ENCODE results near the gene CARD9. TPM values are rescaled to one million over a fixed set of nuclear protein-coding genes. Genes with fewer than 3 reads are reported as not detected.

CARD9 gene
- total RNA-seq, 1 experiment from 2014 or later, result 5.6 TPM

GRCh38 chr9:136416914-136417313 is 43.4 kb upstream of the CARD9 start:
- H4K91ac ChIP-seq (ENCODE audit: insufficient read length, low read depth, low read length), result no peak overlapping the region
- H2BK15ac ChIP-seq (ENCODE audit: low read depth, low read length), result no peak overlapping the region
- DNase-seq, result no peak
- H3K23ac ChIP-seq (ENCODE audit: insufficient read length, low read depth, low read length), result no peak overlapping the region
- no peaks in the 10 kb centered on the region for H3K23me2 ChIP-seq (ENCODE audit: insufficient read length, low read depth, low read length, poor library complexity, severe bottlenecking)
- H2AK5ac ChIP-seq (ENCODE audit: insufficient read length, low read length), result no peak overlapping the region
- H3K9ac ChIP-seq (ENCODE audit: extremely low read depth, insufficient read length, low read length), result no peak overlapping the region
- Mint-ChIP-seq H3K27me3 (ENCODE audit: low read depth) (no peaks in the 10 kb centered on the region), H3K36me3 (ENCODE audit: insufficient read depth in 1 of 3, low read depth in 3 of 3) (peaks cover 39 to 87% (median 75%) of the 10 kb centered on the region in 3 experiments), H3K9me3 (no peaks in the 10 kb centered on the region), H3K27ac (no peak overlapping the region), H3K4me1 (peaks cover under 1 to 1% of the 10 kb centered on the region in 2 experiments; a peak in 2 of 4 replicates), H3K4me3 (no peak overlapping the region)
- no peak overlapping the region for H2BK120ac ChIP-seq (ENCODE audit: low read depth, low read length, poor library complexity, severe bottlenecking)
- no peaks in the 10 kb centered on the region for H3K9me3 ChIP-seq (ENCODE audit: control insufficient read depth, low read depth, low read length)
- H3T11ph ChIP-seq (ENCODE audit: low read length), result no peak overlapping the region
- peaks cover 2% of the 10 kb centered on the region; the same call in 1 of the 2 replicates for H3K79me2 ChIP-seq (ENCODE audit: insufficient read depth, low read length)
- H3K27me3 ChIP-seq (ENCODE audit: insufficient read depth, low read length), result no peaks in the 10 kb centered on the region
- H3K4ac ChIP-seq (ENCODE audit: low read depth, low read length), result no peak overlapping the region
- no peak overlapping the region for H2BK5ac ChIP-seq (ENCODE audit: insufficient read length, low read length)
- no CpG with 5 or more reads among the region's 19 CpGs for WGBS (ENCODE audit: extremely low coverage, insufficient read length, low lambda C conversion rate)
- no peak overlapping the region for H3K4me2 ChIP-seq (ENCODE audit: insufficient read depth, insufficient read length, low read length)
- H3K14ac ChIP-seq (ENCODE audit: insufficient read depth, low read length), result no peak overlapping the region
- H3K27ac ChIP-seq (ENCODE audit: insufficient read length, low read depth, low read length), result no peak overlapping the region
- H4K20me1 ChIP-seq (ENCODE audit: control insufficient read depth, insufficient read depth, insufficient read length), result no peaks in the 10 kb centered on the region
- H3K18ac ChIP-seq (ENCODE audit: insufficient read length, low read depth, low read length), result no peak overlapping the region
- H3K79me1 ChIP-seq (ENCODE audit: insufficient read depth, low read depth, low read length, poor library complexity, severe bottlenecking), result peaks cover 4% of the 10 kb centered on the region
- TF ChIP-seq, protein P1, sequence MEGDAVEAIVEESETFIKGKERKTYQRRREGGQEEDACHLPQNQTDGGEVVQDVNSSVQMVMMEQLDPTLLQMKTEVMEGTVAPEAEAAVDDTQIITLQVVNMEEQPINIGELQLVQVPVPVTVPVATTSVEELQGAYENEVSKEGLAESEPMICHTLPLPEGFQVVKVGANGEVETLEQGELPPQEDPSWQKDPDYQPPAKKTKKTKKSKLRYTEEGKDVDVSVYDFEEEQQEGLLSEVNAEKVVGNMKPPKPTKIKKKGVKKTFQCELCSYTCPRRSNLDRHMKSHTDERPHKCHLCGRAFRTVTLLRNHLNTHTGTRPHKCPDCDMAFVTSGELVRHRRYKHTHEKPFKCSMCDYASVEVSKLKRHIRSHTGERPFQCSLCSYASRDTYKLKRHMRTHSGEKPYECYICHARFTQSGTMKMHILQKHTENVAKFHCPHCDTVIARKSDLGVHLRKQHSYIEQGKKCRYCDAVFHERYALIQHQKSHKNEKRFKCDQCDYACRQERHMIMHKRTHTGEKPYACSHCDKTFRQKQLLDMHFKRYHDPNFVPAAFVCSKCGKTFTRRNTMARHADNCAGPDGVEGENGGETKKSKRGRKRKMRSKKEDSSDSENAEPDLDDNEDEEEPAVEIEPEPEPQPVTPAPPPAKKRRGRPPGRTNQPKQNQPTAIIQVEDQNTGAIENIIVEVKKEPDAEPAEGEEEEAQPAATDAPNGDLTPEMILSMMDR (conservative IDR thresholded peaks at IDR 0.05), result no peak
- H4K5ac ChIP-seq (ENCODE audit: insufficient read length, low read depth, low read length), result no peak overlapping the region
- H2AFZ ChIP-seq (ENCODE audit: low read length), result no peak overlapping the region
- H2BK12ac ChIP-seq (ENCODE audit: insufficient read length, low read depth, low read length), result no peak overlapping the region
- no peak overlapping the region for H2BK20ac ChIP-seq (ENCODE audit: low read depth, low read length, poor library complexity, severe bottlenecking)
- no peaks in the 10 kb centered on the region for H3K4me1 ChIP-seq (ENCODE audit: insufficient read depth, low read length)
- H3K56ac ChIP-seq (ENCODE audit: insufficient read length, low read depth, low read length), result no peak overlapping the region
- H4K8ac ChIP-seq (replicated peaks; ENCODE audit: insufficient read length, low read depth, low read length), result no peak overlapping the region

All from H9 (cell line).